ENCODE measurements around the gene ACKR3.

ACKR3 gene

DNA sequence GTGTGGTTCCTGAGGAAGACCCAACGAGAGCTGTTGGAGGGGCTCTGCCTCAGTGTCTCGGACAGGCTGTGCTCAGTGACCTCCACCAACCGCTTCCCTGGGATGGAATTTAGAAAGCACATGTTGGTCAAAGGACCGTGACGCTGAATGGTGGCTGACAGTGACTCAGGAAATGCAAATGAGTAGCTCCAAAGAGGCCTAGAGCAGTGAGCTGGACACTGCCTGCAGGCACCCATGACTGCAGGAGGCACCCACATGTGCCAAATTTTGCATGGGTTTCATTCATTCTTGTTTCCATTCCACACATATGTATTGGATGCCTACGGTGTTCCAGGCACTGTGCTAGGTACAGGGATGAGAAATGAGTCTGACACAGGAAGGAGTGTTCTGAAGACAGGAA is 46.4 kb downstream of the ACKR3 start:
- DNase-seq: no peak

DNA sequence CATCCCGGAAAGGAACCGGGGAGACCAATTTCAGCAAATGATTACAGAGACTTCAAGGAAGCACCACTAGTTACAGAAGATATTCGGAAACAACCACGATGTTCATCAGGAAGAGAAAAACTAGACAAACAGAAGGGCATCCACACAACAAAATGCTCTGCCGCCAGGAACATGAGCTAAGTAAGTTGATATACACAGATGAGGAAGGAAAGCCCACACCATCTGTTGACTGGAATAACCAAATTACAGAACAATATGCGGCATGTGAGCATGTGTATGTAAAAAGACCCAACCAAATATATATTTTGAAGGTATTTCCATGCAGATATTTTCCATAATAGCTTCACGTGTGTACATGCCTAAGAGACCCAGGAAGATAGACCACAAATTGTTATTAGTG is 47.0 kb downstream of the ACKR3 start:
- no peak for DNase-seq

DNA sequence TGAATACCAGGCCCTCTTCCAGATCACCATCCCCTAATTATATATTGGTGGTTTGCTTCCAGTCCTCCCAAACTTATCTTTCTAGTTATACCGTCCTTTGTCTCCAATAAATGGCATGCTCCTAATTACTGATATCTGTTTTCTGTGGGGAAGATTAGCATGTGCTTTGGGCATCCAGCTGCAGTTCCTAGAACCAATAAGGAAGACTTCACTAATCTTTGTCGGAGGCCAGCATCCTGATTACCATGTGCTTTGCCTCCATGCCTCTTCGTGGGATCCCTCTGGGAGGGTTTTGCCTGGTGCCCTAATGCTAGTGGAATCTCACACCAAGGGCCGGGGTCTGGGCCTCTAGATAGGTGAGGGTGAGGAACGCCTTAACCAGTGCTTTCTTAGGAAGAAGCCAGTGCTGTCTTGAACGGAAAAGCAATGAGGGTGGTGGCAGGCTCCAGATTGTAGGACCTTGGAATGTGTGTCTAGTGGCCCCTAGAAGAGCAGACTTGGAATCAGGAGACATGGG is 47.7 kb downstream of the ACKR3 start:
- DNase-seq: no peak

DNA sequence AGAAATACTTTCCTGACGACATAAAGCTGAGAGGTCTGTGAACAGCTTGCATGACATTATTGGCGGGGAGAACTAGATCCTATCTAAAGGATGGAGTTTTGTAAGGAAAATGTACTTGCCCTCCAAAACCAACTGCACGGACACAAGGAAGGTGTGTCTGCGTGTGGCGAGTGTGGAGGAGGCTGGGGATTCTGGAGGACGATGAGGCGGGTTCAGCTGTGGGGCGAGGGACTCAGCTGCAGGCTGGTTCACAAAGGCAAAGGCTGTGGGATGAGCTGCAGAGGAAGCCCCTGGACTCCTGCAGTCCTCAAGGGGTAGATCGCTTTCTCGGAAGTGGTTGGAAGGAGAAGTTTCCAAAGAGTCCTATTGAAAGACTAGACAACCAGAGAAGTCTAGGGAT is 48.2 kb downstream of the ACKR3 start:
- DNase-seq: no peak

DNA sequence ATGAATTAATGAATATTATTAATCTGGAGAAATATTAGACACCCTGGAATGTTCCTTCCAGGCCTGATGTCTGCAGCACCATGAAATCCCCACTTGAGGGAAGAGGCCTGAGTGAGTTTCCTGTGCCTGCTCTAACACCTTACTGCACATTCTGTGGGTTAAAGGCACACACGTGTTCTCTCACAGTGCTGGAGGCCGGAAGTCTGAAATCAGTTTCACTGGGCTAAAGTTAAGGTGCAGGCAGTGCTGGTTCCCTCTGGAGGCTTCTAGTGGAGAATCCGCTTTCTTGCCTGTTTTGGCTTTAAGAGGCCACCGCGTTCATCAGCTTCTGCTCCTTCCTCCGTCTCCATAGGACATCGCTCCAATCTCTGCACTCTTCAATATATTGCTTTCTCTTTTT is 48.7 kb downstream of the ACKR3 start:
- DNase-seq: no peak

DNA sequence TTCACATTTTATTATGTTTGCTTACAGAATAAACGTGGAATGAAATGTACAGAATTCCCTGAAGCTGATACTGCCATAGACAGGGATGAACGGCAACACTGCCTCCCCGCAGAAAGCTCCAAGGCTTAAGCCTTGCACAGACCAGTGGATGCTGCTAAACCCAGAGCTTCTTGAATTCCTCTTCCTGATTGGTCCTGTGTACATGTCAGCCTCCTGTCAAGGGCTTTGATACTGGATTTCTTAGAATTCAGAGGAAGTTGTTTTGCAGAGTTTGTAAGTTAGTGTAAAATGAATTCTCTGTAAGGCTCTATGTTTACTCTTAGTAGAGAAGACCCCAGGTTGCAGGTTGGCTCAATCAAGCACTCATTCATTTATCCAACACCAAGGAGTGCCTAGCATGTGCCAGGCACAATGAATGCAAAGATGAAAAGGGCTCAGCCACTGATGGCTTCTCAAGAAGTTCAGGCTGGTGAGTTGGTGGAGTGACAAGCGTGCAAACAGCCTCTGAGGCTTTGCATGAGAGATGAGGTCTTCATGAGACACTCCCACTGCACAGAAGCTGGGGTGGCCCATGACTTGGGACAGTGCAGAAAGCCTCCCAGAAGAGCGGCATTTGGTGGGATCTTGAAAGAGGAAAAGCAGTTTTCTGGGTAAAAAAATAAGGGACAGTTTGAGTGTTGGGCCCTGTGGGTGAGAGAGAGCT is 50.4 kb downstream of the ACKR3 start:
- DNase-seq: no peak

DNA sequence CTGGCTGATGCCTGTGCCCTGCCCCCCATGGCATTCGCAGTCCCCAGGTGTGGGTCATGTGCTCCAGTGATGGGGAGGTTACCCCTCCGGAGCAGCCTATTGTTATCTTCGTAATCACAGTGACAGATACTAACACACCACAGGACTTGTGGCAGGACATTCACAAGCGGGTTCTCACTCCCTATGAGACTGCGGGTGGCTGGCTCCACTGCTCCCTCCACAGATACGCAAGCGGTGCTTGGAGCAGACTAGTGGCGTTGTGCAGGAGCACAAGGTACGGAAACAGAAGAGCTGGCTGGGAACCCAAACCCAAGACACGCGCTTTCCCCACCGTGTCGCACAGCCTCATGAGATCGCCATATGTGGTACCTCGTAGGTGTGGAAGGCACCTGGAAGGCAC is 52.2 kb downstream of the ACKR3 start:
- no peak for DNase-seq

DNA sequence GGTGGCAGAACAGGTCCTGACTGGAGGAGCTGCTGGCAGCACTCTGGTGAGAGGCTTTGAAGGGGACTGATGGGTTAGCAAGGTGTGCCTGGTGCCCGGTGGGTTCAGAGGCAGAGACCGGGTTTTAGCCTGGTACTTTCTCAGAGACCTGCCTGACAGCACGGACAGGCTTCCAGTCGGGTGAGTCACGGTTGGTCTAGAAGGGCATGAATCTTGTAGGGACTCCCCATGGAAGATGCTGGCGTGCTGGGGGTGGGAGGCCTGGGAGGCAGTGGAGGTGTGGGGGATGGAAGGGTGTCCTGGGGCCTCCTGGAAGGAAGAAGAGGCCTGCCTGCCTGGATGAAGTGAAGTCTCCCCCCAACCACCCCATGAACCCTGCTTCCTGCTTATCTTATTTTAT is 52.6 kb downstream of the ACKR3 start:
- no peak for DNase-seq

DNA sequence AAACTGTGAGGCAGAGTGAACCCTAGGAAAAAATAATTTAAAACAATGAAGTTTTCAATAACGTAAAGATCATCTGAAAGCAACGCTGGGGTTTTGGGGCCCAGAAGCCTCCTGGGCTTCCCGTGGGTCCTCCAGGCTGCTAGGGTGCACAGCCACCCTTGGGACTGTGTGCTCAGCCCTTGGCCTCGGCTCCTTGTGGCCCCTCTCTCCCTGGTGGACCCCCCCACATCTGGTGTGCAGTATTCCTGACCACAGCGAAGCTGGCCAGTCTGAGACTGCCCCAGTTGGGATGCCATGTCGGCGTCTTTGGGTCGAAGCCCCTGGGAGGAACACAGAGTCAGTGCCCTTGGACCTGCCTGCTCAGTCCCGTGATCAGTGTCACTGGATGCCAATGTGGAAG is 53.0 kb downstream of the ACKR3 start:
- DNase-seq: no peak

DNA sequence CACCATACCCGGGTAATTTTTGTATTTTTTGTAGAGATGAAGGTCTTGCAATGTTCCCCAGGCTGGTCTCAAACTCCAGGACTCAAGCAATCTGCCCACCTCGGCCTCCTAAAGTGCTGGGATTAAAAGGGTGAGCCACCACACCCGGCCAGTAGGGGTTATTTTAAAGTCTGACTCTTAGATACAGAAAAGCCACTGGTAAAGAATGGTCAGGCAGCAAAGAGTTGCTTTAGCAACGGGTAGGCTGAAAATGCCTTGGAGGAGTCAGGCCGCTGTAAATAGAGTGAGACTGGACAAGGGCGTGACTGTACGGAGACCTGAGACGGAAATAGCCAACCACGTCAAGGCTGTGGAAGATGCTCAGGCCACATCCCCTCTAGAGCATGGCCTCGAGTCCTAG is 54.2 kb downstream of the ACKR3 start:
- DNase-seq: no peak

DNA sequence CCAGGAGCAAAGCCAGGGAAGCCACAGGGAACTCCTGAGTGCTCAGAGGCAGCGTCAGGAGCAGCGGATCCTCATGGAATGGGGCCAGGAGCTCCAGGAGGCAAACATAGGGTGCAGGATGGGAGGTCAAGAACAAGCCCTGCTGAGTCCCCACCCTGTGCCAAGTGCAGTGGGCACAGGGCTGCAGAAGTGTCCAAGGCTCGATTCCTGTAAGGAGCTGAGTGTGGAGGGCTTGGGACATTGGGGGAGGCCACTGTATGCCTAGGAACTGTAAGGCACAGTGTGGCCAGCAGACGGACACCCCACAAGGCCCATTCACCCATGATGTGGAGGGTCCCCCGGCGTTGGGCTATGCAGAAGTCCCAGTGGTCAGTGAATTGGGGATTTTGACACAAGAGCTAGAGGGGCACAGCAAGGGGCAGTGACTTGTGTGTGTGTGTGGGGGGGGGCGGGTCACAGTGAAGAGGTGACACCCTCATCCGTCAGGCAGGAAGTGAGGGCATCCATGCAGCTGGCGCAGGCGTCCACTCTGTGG is 55.6 kb downstream of the ACKR3 start:
- no peak for DNase-seq

DNA sequence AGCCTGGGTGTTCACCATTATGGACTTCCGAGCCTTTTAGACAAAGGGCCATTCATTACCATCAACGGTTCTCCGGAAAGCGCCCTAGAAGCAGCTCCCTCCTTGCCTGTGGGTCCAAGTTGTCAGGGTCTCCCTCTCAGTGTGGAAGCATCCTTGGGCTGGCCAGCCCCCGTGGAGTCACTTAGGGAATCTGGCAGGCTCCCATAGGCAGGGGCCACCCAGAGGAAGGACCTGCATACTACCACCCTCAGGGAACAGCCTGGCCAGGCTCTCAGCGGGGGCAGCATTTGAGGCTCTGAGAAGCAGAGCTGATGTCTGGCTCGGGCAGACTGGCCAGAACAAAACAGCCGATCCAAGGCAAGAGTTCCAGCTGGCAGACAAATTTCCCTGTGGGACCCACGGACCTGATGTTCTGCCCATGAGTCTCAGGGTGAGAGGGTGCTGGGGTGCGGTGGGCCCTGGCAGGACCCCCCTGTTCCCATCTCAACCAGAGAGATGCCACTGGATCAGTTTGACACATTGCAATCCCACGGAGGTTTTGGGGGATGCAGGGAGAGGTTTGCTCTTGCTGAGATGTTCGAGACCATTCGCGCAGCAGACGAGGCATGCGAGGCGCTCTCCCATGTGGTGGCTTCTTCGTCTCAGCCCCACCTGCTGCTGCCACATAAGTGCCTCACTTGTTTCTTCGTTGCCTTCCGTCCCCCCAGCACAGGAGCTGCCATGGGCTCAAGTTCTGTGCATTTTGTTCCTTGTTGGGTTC is 56.9 kb downstream of the ACKR3 start:
- DNase-seq: no peak

DNA sequence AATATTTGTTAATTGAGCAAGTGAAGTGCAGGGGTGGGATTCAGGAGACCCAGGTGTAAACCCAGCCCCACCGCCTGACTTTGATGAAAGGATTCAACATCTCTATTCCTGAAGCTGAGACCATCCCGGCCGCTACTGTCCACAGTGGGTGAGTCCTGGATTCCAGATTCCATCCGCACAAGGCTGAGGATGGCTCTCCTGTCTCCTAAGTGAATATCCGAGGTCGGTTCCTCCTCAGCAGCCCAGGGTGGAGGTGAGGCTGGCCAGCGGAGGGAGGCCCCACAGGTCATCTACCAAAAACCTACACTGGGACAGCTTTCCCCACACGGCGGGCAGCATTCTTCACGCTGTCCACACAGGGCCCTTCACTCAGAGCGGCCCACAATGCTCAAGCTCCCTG is 57.6 kb downstream of the ACKR3 start:
- no peak for DNase-seq

DNA sequence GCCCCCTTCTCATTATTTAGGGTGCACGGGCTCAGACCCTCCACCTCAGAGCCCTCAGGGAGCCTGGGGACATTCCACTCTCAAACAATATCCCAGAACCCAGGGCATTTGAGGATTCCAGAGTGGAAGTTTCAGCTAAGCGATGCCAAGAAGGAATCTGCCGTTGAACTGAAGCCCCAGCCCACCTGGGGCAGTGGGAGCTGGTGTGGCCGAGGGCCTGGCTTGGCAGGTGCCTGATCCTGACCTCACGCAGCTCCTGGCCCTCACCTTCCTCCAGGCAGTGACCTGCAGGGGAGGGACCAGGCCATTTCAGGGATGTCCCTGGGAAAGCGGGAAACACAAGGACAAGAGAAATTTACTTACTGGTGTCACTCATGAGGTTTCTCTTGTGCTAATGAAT is 58.2 kb downstream of the ACKR3 start:
- DNase-seq: no peak

DNA sequence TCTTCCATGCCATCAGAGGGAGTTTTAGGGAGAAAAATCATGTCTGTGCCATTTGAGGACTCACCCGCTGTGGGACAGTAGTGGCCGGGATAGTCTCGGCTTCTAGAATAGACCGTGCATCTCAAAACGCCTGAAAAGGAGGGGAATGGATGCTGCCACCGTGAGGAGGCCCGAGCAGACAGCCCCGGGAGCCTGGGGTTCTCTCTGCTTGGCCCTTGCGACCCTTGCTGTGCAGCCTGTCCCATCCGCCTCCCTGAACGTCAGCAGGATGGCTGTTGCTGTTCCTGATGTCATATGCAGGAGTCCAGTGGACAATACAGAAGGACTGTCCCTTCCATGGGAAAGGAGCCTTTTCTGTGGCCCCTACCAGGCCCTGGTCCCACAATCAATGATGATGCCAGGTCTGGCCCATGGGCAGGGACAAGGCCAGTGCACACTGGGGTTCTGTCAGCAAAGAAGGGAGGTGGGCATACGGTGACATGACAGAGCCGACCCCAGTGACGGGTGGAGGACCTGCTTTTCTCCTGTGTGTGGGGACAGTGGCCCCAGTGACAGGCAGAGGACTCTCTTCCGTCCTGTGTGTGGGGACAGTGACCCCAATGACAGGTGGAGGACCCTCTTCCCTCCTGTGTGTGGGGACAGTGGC is 58.8 kb downstream of the ACKR3 start:
- DNase-seq: no peak

DNA sequence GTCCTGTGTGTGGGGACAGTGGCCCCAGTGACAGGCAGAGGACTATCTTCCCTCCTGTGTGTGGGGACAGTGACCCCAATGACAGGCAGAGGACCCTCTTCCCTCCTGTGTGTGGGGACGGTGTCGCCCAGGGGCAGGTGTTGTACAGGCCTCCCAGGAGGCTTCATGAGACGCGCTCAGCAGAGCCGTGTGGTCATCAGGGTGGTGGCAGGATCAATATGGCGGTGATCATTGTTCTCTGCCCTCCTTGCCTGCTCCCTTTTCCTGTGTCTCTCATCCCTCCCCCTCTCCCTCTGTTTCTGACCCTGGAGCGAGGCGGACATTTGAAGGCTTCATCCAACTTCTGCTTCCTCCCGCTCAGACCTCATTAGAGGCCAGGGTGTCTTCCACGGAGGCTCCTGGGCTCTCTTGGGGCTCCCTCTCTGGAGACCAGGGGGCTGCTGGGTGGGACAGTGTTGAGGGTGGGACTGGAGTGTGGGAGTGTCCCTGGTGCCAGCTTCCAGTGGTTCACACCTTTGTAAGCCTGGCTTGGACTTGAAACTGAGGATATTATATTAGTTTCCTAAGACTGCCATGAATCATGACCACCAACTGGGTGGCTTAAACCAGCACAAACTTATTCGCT is 59.5 kb downstream of the ACKR3 start:
- no peak for DNase-seq

DNA sequence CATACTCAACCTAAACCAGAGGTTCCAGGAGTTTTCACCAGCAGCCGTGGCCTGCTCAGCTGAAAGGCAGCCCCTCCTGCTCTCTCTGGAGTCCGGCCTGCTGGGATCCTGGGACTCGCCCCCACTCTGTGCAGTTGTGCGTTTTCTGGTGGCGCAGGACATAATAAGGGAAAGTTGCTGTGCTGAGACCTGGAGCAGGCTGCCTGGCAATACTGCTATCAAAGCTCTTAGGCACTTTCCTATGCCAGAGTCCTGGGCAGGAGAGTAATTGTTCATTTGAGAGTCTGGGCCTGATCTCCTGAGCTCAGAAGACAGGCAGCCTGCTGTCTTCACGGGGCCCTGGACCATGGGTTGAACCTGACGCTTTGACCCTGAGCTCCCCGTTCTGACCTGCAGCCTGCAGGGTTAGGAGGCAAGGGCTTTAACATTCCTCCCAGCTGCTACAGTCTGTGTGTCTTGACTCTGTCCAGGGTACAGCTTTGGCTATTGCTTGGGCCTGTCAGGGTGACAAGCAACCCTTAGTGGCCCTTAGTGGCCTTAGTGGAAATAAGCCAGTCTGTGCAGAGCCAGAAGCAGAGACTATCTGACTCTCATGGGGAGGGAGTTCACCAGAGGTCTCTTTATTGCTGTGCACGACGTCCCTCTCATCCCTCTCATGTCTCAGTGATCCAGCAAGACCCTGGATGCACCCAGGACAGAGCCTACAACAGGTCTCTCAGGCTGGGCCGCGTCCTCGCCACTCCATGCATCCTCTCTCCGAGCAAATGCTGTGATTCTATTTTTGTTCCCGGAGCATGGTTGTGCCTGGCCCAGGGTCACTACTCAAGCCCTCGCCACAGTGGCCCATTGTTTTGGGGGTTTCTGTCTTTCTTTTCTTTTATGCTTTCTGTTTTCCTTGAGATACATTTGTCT is 60.6 kb downstream of the ACKR3 start:
- no peak for DNase-seq

DNA sequence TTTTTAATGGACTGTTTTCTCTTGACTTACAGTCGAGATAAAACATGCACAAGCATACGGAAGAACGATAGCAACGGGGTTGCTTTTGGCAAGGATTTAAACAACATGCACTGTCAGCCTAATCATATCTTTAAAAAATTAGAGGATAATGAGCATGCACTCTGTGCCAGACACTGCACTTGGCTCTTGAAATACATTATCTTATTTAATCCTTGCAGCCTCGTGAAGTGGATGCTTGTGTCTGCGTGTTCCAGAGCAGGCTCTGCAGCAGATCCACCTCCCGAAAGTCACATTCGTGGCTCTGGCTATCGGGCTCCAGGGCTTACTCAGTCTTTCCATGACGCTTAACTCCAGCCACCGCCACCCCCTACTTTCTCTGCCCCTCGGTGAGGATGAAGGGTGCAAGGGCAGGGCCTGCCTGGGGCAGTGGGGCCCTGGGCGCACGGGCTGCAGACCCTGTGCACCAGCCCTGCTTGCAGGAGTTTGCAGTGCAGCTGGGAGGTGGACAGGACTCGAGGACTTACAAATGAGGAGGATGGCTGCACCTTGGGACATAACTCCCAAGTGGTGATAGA is 61.7 kb downstream of the ACKR3 start:
- DNase-seq: no peak

DNA sequence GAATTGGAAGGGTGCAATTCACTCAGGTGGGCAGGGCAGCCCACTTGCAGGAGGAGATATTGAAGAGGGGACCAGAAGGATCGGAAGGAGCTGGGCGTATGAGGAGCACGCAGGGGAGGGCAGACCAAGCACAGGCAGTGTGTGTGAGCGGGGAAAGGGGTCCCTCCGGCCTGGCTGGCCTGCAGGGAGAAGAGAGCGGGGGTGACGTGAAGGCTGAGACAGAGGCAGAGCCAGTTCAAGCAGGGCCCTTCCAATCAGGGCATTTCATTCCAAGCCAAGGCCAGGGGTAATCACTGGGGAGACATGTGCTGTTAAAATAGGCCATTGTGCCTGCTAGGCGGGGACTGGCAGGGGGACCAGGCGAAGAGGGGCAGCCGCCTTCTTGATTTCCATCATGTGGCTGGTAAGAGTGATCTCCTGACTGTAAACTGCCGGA is 62.2 kb downstream of the ACKR3 start:
- no peak for DNase-seq

Data from NCI-H748 treated with DMSO at 0.1 percent for 48 hours (cell line).